Superior temporal gyrus (tissue), 1 donor: ENCODE results near the gene RAD51B.

ENCODE experiments used
- DNase-seq: peaks from one replicate; pipeline ENCODE4 v3.0.0-alpha.2; 2016; ENCODE audit errors: extremely low spot score

RAD51B gene

GRCh38 chr14:68145036-68145435, 325.5 kb downstream of the RAD51B start:
- no peak for DNase-seq

GRCh38 chr14:68145539-68145938, 326.0 kb downstream of the RAD51B start:
- DNase-seq = no peak

DNA sequence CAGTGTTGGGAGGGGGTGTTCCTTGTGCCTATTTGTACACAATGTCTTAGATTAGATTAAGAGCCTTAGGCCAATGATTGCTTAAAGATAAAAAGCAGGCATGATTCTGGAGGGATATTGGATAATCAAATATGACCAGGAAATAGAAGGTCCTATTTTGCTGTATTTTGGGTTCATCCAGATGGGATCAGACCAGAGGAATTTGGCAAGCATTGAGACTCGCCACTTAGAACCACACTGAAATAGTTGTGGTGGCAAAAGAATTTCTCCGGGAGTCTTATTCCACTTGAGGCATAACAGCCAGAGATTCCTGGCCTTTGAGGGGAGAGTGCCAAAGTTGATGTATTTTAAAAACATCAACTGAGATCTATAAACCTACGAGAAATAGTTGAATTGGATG, 327.2 kb downstream of the RAD51B start:
- no peak for DNase-seq

- no peak for DNase-seq
Observed at GRCh38 chr14:68147303-68147702, 327.7 kb downstream of the RAD51B start.

GRCh38 chr14:68148276-68148675, 328.7 kb downstream of the RAD51B start:
- no peak for DNase-seq

GRCh38 chr14:68148763-68149162, 329.2 kb downstream of the RAD51B start:
- DNase-seq = no peak

- no peak for DNase-seq
Observed at GRCh38 chr14:68153275-68153674, 333.7 kb downstream of the RAD51B start.

- DNase-seq = no peak
Observed at GRCh38 chr14:68154275-68154674, 334.7 kb downstream of the RAD51B start.

DNA sequence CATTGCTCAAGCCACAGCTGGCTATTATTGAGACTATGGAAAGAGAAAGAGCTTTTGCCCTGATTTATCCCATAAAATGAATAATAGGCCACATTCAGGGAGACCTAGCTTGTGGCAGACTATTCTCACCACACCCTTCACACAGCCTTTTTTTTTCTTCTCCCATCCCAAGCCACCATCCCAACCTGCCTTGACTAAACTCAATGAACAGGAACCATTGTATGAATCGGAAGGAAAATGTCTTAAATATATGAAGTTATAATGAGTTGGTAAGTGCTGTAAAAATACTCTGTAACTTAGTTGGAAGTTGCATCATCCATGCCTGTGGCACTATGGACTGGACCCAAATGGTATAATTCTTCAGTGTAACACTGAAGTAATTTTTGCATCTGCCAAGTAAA, 338.4 kb downstream of the RAD51B start:
- DNase-seq = no peak

DNA sequence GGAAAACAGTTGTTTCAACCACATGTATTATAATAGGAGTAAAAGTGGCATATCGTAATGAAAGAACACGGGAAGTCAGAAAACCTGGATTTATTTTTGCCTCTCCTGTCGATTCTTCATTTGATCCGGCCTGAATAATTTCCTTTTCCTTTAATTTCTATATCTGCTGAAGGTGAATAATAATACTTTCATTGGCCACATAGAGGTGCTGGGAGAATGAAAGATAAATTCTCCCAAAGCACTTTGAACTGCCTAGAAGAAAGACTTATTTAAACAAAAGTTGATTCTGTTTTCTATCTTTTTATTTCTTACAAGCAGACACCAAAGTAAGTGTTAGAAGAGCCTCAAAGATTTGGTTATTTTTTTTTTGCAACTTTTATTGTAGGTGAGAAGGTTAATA, 339.1 kb downstream of the RAD51B start:
- no peak for DNase-seq

- DNase-seq = no peak
Observed at GRCh38 chr14:68159701-68160633, 340.4 kb downstream of the RAD51B start.

- DNase-seq = no peak
Observed at GRCh38 chr14:68160779-68161546, 341.4 kb downstream of the RAD51B start.

GRCh38 chr14:68162887-68163286, 343.3 kb downstream of the RAD51B start:
- DNase-seq = no peak

DNA sequence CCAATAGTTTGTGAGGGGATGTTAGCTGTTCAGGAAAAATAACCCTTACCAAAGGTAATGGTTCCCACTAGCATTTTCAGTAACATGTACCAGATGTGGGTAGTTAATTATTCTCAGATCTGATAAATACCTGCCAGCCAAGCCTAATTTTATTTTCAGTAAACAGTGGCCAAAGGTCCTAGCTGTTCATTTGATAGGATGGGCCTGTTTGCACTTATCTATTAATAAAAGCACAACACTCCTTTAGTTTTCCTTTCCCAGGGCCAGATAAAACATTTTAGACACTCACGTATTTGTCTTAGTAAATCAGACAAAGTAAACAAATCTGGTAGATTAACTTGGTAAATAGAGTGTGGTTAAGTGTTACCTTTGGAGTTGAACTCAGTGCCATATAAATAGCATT, 345.1 kb downstream of the RAD51B start:
- no peak for DNase-seq

- DNase-seq = no peak
Observed at GRCh38 chr14:68165274-68165843, 345.8 kb downstream of the RAD51B start.

GRCh38 chr14:68166731-68167382, 347.3 kb downstream of the RAD51B start:
- no peak for DNase-seq

DNA sequence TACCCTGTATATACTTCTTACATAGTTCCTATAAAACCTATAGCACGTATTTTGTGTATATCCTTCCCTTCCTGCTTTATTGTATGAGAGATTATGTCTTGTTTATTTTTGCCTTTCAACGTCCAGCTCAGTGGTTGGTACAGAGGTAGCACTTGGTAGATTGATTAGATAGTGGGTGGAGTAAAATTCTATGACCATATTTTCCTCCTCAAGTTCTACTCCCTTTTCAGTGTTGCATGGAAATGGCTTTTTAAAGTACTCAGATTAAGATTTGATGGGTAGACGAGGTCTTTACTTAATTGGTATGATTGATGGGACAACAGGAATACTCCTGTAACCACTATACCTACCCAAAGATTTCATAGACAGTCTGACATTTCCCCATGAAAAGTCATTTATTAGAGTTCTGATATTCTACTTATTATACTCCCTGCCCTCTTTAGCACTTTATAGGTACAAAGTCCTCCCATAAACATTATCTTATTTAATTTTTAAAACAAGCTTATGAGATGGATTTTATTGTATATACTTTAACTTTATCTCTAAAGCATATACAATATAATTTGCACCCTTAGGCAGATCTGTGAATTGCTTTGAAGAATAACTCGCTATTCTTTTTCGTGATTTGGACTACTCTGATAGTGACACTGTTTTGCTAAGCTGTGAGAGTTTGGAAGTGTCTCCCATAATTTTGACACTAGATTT, 348.0 kb downstream of the RAD51B start:
- DNase-seq = no peak

- no peak for DNase-seq
Observed at GRCh38 chr14:68168460-68169109, 349.0 kb downstream of the RAD51B start.

DNA sequence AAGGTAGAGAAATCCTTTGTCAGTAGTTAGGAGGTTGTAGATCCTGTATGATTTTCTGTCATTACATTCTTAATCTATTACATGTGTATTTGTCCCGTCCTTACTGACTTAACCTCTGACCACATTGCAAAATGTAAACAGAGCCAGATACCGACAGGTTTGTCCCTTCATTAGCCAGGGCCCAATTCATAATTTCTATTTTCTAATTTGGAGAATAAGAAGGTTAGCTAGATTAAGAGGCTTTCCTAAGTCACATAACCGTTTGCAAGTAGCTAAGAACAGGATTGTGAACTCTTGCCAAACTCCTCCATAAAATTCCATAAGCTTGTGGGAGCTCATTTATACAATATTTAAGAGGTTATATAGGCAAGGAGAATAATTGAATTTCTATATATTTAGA, 352.6 kb downstream of the RAD51B start:
- no peak for DNase-seq

DNA sequence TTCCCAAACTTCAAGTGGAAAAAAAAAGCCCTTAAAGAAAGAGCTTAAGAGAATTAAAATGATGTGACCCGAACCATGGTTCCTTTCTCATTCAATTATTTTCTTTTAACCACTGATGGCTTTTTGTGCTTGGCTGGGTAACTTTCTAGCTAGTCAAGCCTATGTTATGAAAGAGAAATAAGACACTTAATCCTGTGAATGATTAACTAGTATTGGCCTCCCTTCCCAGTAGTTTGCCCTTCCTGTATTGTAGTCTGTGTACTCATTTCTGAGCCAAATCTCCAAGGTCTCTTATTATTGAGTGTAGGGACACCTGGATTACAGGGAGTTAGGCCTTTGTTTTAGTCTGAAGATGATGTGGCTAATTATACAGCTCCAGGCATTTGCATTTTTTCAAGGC, 353.0 kb downstream of the RAD51B start:
- no peak for DNase-seq
